Lung (tissue), 12 donors: ENCODE measurements around the gene HES3. TPM values are rescaled to one million over a fixed set of nuclear protein-coding genes. Genes with fewer than 3 reads are reported as not detected.
A peak's percentile ranks its signal among the peaks of the same experiment; 100 is the strongest.

ENCODE experiments used
- ATAC-seq: fragments of 200-7000 bp; cut with Tn5 transposase; one replicate; pipeline ENCODE4 v1.9.1; 2020; ENCODE audit warnings: moderate number of reproducible peaks; ENCODE audit not compliant: insufficient read depth, low FRiP score
- DNase-seq, 3 donors: peaks; one replicate each; pipeline ENCODE4 v3.0.0-alpha.2; 2013 to 2017
- H3K27ac ChIP-seq, 2 donors: one replicate each; pipeline ENCODE4 v1.5.1; 2013; ENCODE audit warnings: mild to moderate bottlenecking in 2 of 2, moderate library complexity in 2 of 2, control low read depth in 1 of 2, inconsistent platforms in 1 of 2, low read depth in 1 of 2, low read length in 1 of 2
- H3K27me3 ChIP-seq, 3 donors: one replicate each; pipeline ENCODE4 v1.5.1; 2013; ENCODE audit warnings: low read length in 2 of 3; ENCODE audit not compliant: control insufficient read depth in 3 of 3, insufficient read depth in 3 of 3
- H3K36me3 ChIP-seq, 4 donors: one replicate each; pipeline ENCODE4 v1.5.1; 2013; ENCODE audit warnings: low read length in 4 of 4, mild to moderate bottlenecking in 1 of 4, moderate library complexity in 1 of 4; ENCODE audit not compliant: control insufficient read depth in 4 of 4, insufficient read depth in 4 of 4
- H3K4me1 ChIP-seq, 5 donors: one replicate each; pipeline ENCODE4 v1.5.1; 2013; ENCODE audit warnings: low read length in 5 of 5, mild to moderate bottlenecking in 2 of 5, moderate library complexity in 1 of 5; ENCODE audit not compliant: control insufficient read depth in 5 of 5, insufficient read depth in 5 of 5
- H3K4me3 ChIP-seq: one replicate; pipeline ENCODE4 v1.5.1; 2013; ENCODE audit warnings: mild to moderate bottlenecking, control low read depth, moderate library complexity
- H3K9ac ChIP-seq, 2 donors: one replicate each; pipeline ENCODE4 v1.5.1; 2013; ENCODE audit warnings: low read length in 2 of 2, control low read depth in 1 of 2; ENCODE audit not compliant: insufficient read depth in 1 of 2
- H3K9me3 ChIP-seq, 4 donors: one replicate each; pipeline ENCODE4 v1.5.1; 2013; ENCODE audit warnings: low read length in 3 of 4, mild to moderate bottlenecking in 1 of 4, moderate library complexity in 1 of 4; ENCODE audit not compliant: control insufficient read depth in 4 of 4, insufficient read depth in 3 of 4
- CTCF ChIP-seq: IDR thresholded peaks from 2 replicates; pipeline ENCODE4 v1.5.1; 2012; ENCODE audit warnings: mild to moderate bottlenecking; ENCODE audit errors: control extremely low read depth, extremely low read depth
- WGBS, 2 donors: extraction: QIAGEN DNeasy Blood & Tissue Kit; methylation state at CpG; one replicate each; pipeline ENCODE4 v1.1.7; 2013; 5-methylcytosine and 5-hydroxymethylcytosine counted together
- polyA plus RNA-seq, 2 donors: library from polyadenylated mRNA; stranded (reverse); fragments of 200-250 nt; gene quantifications; one replicate each; pipeline ENCODE4 v1.2.1, GENCODE V29; 2013
- total RNA-seq, 2 donors: library from RNA; depleted of rRNA in 1 of 2; stranded (reverse); fragments of >200 nt in 1 of 2; gene quantifications; one replicate each; pipeline ENCODE4 v1.2.1, GENCODE V29; 2014 to 2021
- donor health status: control.
- donor health status: control.
- donor health status: Bipolar disorder and iron deficiency.
- donor health status: healthy.
- donor health status: DM: yes; HTN: yes; CAD: no.

HES3 gene
- total and polyA plus RNA-seq, 4 donors: not detected

GRCh38 chr1:6258675-6259074 lies 14.7 kb downstream of the HES3 start:
- Histone ChIP-seq H3K9me3 (peaks cover 0 to 4% (median 0%) of the 10 kb centered on the region in 4 donors), H3K27ac (no peak overlapping the region), H3K4me1 (peaks cover 0 to 31% (median 16%) of the 10 kb centered on the region in 5 donors), H3K27me3 (peaks cover 0 to 4% (median 0%) of the 10 kb centered on the region in 3 donors), H3K36me3 (peaks cover 0 to 5% (median 1%) of the 10 kb centered on the region in 4 donors), H3K4me3 (no peak overlapping the region), H3K9ac (no peak overlapping the region)
- no peak for ATAC-seq
- DNase-seq: no peak
- 67 to 76% methylated on average over 10 of the region's 10 CpGs for WGBS, 2 donors
- no peak for TF ChIP-seq CTCF

GRCh38 chr1:6259491-6260362 lies 15.7 kb downstream of the HES3 start:
- Histone ChIP-seq H3K9me3 (no peaks in the 10 kb centered on the region), H3K4me3 (no peak overlapping the region), H3K27me3 (peaks cover 0 to 4% (median 0%) of the 10 kb centered on the region in 3 donors), H3K36me3 (peaks cover 0 to under 1% (median 0%) of the 10 kb centered on the region in 4 donors), H3K9ac (no peak overlapping the region), H3K27ac (no peak overlapping the region), H3K4me1 (peaks cover 0 to 41% (median 25%) of the 10 kb centered on the region in 5 donors)
- 7 to 12% methylated on average over 25 to 46 of the region's 46 CpGs for WGBS, 2 donors
- DNase-seq (peak; percentile 87 to 90 (median 88)), ATAC-seq (peak; percentile 45)
- TF ChIP-seq CTCF: no peak

GRCh38 chr1:6260433-6260934 lies 16.5 kb downstream of the HES3 start:
- Histone ChIP-seq H3K36me3 (no peaks in the 10 kb centered on the region), H3K9ac (no peak overlapping the region), H3K27ac (no peak overlapping the region), H3K27me3 (peaks cover 0 to 4% (median 0%) of the 10 kb centered on the region in 3 donors), H3K4me1 (peaks cover 0 to 49% (median 32%) of the 10 kb centered on the region in 5 donors), H3K4me3 (peak overlapping the region; percentile 45), H3K9me3 (no peaks in the 10 kb centered on the region)
- 0% methylated on average over 30 to 61 of the region's 61 CpGs for WGBS, 2 donors
- TF ChIP-seq CTCF: no peak
- ATAC-seq (no peak), DNase-seq (peak; percentile 55 to 71 (median 57))
